GM19193 (cell line): ENCODE data around the gene ZAP70.

Experiments
- POLR2A ChIP-seq: IDR thresholded peaks from 4 replicates; pipeline ENCODE4 v1.6.1; 2011; ENCODE audit not compliant: insufficient read depth, insufficient read length; ENCODE audit errors: extremely low read depth

Gene ZAP70

GRCh38 chr2:97763176-97763845 is 49.9 kb downstream of the ZAP70 start:
- TF ChIP-seq POLR2A, result no peak

GRCh38 chr2:97764559-97765263 is 51.3 kb downstream of the ZAP70 start:
- no peak for TF ChIP-seq POLR2A

GRCh38 chr2:97765933-97766332 is 52.6 kb downstream of the ZAP70 start:
- TF ChIP-seq POLR2A, result no peak

GRCh38 chr2:97766567-97766966 is 53.2 kb downstream of the ZAP70 start:
- no peak for TF ChIP-seq POLR2A

- no peak for TF ChIP-seq POLR2A
Measured at GRCh38 chr2:97769308-97769707, 55.9 kb downstream of the ZAP70 start.

GRCh38 chr2:97769711-97770110 is 56.3 kb downstream of the ZAP70 start:
- no peak for TF ChIP-seq POLR2A

- no peak for TF ChIP-seq POLR2A
Measured at GRCh38 chr2:97770445-97770844, 57.1 kb downstream of the ZAP70 start.

GRCh38 chr2:97774425-97774824 is 61.0 kb downstream of the ZAP70 start:
- TF ChIP-seq POLR2A, result no peak

GRCh38 chr2:97775074-97775473 is 61.7 kb downstream of the ZAP70 start:
- no peak for TF ChIP-seq POLR2A

GRCh38 chr2:97779141-97779540 is 65.8 kb downstream of the ZAP70 start:
- TF ChIP-seq POLR2A, result no peak

GRCh38 chr2:97781981-97782380 is 68.6 kb downstream of the ZAP70 start:
- TF ChIP-seq POLR2A, result no peak

GRCh38 chr2:97784953-97785352 is 71.6 kb downstream of the ZAP70 start:
- no peak for TF ChIP-seq POLR2A

GRCh38 chr2:97785818-97786217 is 72.4 kb downstream of the ZAP70 start:
- no peak for TF ChIP-seq POLR2A

GRCh38 chr2:97788986-97789644 is 75.7 kb downstream of the ZAP70 start:
- TF ChIP-seq POLR2A, result no peak
